WTC11 (cell line): ENCODE measurements around the gene IL1RN. TPM values are rescaled to one million over a fixed set of nuclear protein-coding genes. Genes with fewer than 3 reads are reported as not detected.
"Not testable (repeated sequence)": the region's sequence is repeated elsewhere in the genome, so short reads cannot be mapped to it uniquely, and the experiment has no call there.

Experiments
- ATAC-seq: fragments of 200-7000 bp; cut with Tn5 transposase; 2 replicates; pipeline ENCODE4 v1.10.0; 2021; ENCODE audit warnings: mild to moderate bottlenecking, moderate library complexity
- CTCF ChIA-PET: fragments of 300-600 bp; sonication (Branson Sonifier 250); formaldehyde crosslinking; loops from one replicate; lab custom pipeline; 2021; ENCODE audit warnings: antibody characterized with exemption; lab: Charles Lee
- POLR2A ChIA-PET: fragments of 350-600 bp; sonication (Branson Sonifier 250); formaldehyde crosslinking; loops from one replicate; lab custom pipeline; 2021; ENCODE audit warnings: antibody characterized with exemption; lab: Charles Lee
- DNase-seq: peaks from one replicate; pipeline ENCODE4 v3.0.0; 2021; ENCODE audit warnings: low spot score
- H3K27ac Mint-ChIP-seq: 2 replicates; pipeline ENCODE4 v1.8.0; 2021; ENCODE audit warnings: mixed read lengths
- H3K27me3 Mint-ChIP-seq: 2 replicates; pipeline ENCODE4 v1.8.0; 2021; ENCODE audit warnings: low read depth, mild to moderate bottlenecking, moderate library complexity, mixed read lengths
- H3K36me3 Mint-ChIP-seq: 2 replicates; pipeline ENCODE4 v1.8.0; 2021; ENCODE audit warnings: mixed read lengths
- H3K4me1 Mint-ChIP-seq: 2 replicates; pipeline ENCODE4 v1.8.0; 2022; ENCODE audit warnings: mixed read lengths
- H3K4me3 Mint-ChIP-seq: 2 replicates; pipeline ENCODE4 v1.8.0; 2021; ENCODE audit warnings: mild to moderate bottlenecking, moderate library complexity, mixed read lengths
- H3K9me3 Mint-ChIP-seq: 2 replicates; pipeline ENCODE4 v1.8.0; 2021; ENCODE audit warnings: mixed read lengths
- CREB1 ChIP-seq: sonication (generic); formaldehyde crosslinking; IDR thresholded peaks from 2 replicates; pipeline ENCODE4 v1.8.0; 2023; ENCODE audit warnings: mild to moderate bottlenecking, missing genetic modification reagents
- CTCF ChIP-seq: fragments of 200-600 bp; IDR thresholded peaks from 2 replicates; pipeline ENCODE4 v1.8.0; 2022; ENCODE audit warnings: antibody characterized with exemption
- IRF1 ChIP-seq: sonication (generic); formaldehyde crosslinking; IDR thresholded peaks from 2 replicates; pipeline ENCODE4 v1.8.0; 2023; ENCODE audit warnings: missing genetic modification reagents
- IRF2 ChIP-seq: sonication (generic); formaldehyde crosslinking; IDR thresholded peaks from 2 replicates; pipeline ENCODE4 v1.8.0; 2022; ENCODE audit warnings: low read depth, missing genetic modification reagents, borderline replicate concordance
- MXD4 ChIP-seq: fragments of 250-450 bp; sonication (Bioruptor Pico); IDR thresholded peaks from 2 replicates; pipeline ENCODE4 v1.8.0; 2021; ENCODE audit warnings: mild to moderate bottlenecking, moderate library complexity, borderline replicate concordance
- NR2C2 ChIP-seq: sonication (generic); formaldehyde crosslinking; IDR thresholded peaks from 2 replicates; pipeline ENCODE4 v1.8.0; 2022; ENCODE audit warnings: mild to moderate bottlenecking, missing genetic modification reagents
- PRDM15 ChIP-seq: sonication (generic); formaldehyde crosslinking; IDR thresholded peaks from 2 replicates; pipeline ENCODE4 v1.8.0; 2022; ENCODE audit warnings: missing genetic modification reagents
- PRRX2 ChIP-seq: fragments of 250-450 bp; sonication (Bioruptor Pico); IDR thresholded peaks from 2 replicates; pipeline ENCODE4 v1.8.0; 2021; ENCODE audit warnings: mild to moderate bottlenecking
- SMAD4 ChIP-seq: sonication (generic); formaldehyde crosslinking; IDR thresholded peaks from 2 replicates; pipeline ENCODE4 v1.8.0; 2022; ENCODE audit warnings: mild to moderate bottlenecking, missing genetic modification reagents
- USF1 ChIP-seq: sonication (generic); formaldehyde crosslinking; IDR thresholded peaks from 2 replicates; pipeline ENCODE4 v1.8.0; 2022; ENCODE audit warnings: mild to moderate bottlenecking, missing genetic modification reagents
- ZNF121 ChIP-seq: sonication (generic); formaldehyde crosslinking; IDR thresholded peaks from 2 replicates; pipeline ENCODE4 v1.8.0; 2023; ENCODE audit warnings: missing genetic modification reagents
- ZNF416 ChIP-seq: fragments of 250-450 bp; sonication (Bioruptor Pico); IDR thresholded peaks from 2 replicates; pipeline ENCODE4 v1.9.0; 2021; ENCODE audit warnings: mild to moderate bottlenecking, inconsistent platforms
- ZNF423 ChIP-seq: fragments of 250-450 bp; sonication (Bioruptor Pico); IDR thresholded peaks from 2 replicates; pipeline ENCODE4 v2.1.2; 2022; ENCODE audit warnings: mild to moderate bottlenecking, moderate library complexity
- ZNF671 ChIP-seq: fragments of 250-450 bp; sonication (Bioruptor Pico); IDR thresholded peaks from 2 replicates; pipeline ENCODE4 v1.8.0; 2021; ENCODE audit warnings: mild to moderate bottlenecking
- total RNA-seq: library from RNA; stranded (reverse); gene quantifications from 3 replicates; pipeline ENCODE4 v1.2.3, GENCODE V29; 2021

The IL1RN gene
- total RNA-seq, 1 experiment from 2014 or later, result not detected

- TF ChIP-seq ZNF671 (no peak), PRDM15 (no peak), CREB1 (CRISPR knock-in tag) (no peak)
Measured at GRCh38 chr2:113093613-113093977, 33.8 kb upstream of the IL1RN start (continued).

- H3K9me3 Mint-ChIP-seq, result peaks cover 42% of the 10 kb centered on the region
- H3K27me3 Mint-ChIP-seq, result peaks cover 16% of the 10 kb centered on the region
- ATAC-seq, DNase-seq, H3K27ac Mint-ChIP-seq, POLR2A ChIA-PET, H3K4me1 Mint-ChIP-seq, H3K36me3 Mint-ChIP-seq, H3K4me3 Mint-ChIP-seq, CTCF ChIA-PET: not testable (repeated sequence)
Measured at GRCh38 chr2:113096306-113096705, 31.1 kb upstream of the IL1RN start.

GRCh38 chr2:113096842-113097618 lies 30.4 kb upstream of the IL1RN start:
- CTCF ChIA-PET, POLR2A ChIA-PET, H3K4me1 Mint-ChIP-seq, ATAC-seq, H3K27ac Mint-ChIP-seq, H3K36me3 Mint-ChIP-seq, H3K4me3 Mint-ChIP-seq, DNase-seq: not testable (repeated sequence)
- Mint-ChIP-seq H3K27me3 (peaks cover 16% of the 10 kb centered on the region), H3K9me3 (peaks cover 42% of the 10 kb centered on the region)

GRCh38 chr2:113098041-113098440 lies 29.4 kb upstream of the IL1RN start:
- ATAC-seq (no peak), DNase-seq (no peak)
- Mint-ChIP-seq H3K36me3 (peaks cover 2% of the 10 kb centered on the region), H3K27ac (no peak overlapping the region), H3K27me3 (peaks cover 14% of the 10 kb centered on the region), H3K9me3 (peaks cover 52% of the 10 kb centered on the region), H3K4me1 (no peaks in the 10 kb centered on the region), H3K4me3 (no peak overlapping the region)
- TF ChIP-seq ZNF423, result no peak
- TF ChIP-seq ZNF121, result no peak
- TF ChIP-seq SMAD4, result no peak
- no peak for TF ChIP-seq PRRX2 (CRISPR knock-in tag)
- no peak for TF ChIP-seq ZNF671
- TF ChIP-seq IRF1 (CRISPR knock-in tag), result no peak
- no peak for TF ChIP-seq MXD4
- TF ChIP-seq USF1 (CRISPR knock-in tag), result no peak
- ChIA-PET POLR2A (no interaction called here), CTCF (interaction anchor here (1.3 kb wide), 1 partner anchor 18 kb away, joined by 5 read pairs; no protein-coding TSS in a partner anchor)

- H3K27me3 Mint-ChIP-seq, result peaks cover 17% of the 10 kb centered on the region
- CTCF ChIA-PET, result interaction anchor here (1.3 kb wide), 1 partner anchor 18 kb away, joined by 5 read pairs; no protein-coding TSS in a partner anchor
- ATAC-seq, result no peak
- peaks cover 2% of the 10 kb centered on the region for H3K36me3 Mint-ChIP-seq
- no peak overlapping the region for H3K4me3 Mint-ChIP-seq
- no peaks in the 10 kb centered on the region for H3K4me1 Mint-ChIP-seq
- peaks cover 56% of the 10 kb centered on the region for H3K9me3 Mint-ChIP-seq
- TF ChIP-seq NR2C2 (CRISPR knock-in tag) (no peak), ZNF416 (CRISPR knock-in tag) (no peak), CTCF (no peak), ZNF671 (no peak), IRF2 (no peak)
- TF ChIP-seq, all 79 proteins: peak for 0
- no peak overlapping the region for H3K27ac Mint-ChIP-seq
- POLR2A ChIA-PET, result no interaction called here
- DNase-seq, result no peak
Measured at GRCh38 chr2:113098532-113098931, 28.9 kb upstream of the IL1RN start.
